K562 (cell line): ENCODE measurements around the gene ARL13A. TPM values are rescaled to one million over a fixed set of nuclear protein-coding genes. Genes with fewer than 3 reads are reported as not detected.

Source experiments
- ATAC-seq: fragments of 200-7000 bp; cut with Tn5 transposase; 3 replicates; pipeline ENCODE4 v1.9.1; 2020; ENCODE audit warnings: moderate library complexity
- BruUV-seq: library from RNA; stranded (reverse); fragments of 400-500 nt; replicated peaks from 2 replicates; lab custom pipeline; 2021; lab: Mats Ljungman, UMichigan
- CTCF ChIA-PET: fragments of 300-600 bp; formaldehyde crosslinking; extraction: SDS; loops from one replicate; lab custom pipeline; 2021; ENCODE audit warnings: low intra/inter-chr PET ratio; lab: Yijun Ruan, JAX
- POLR2A ChIA-PET: fragments of 300-600, 350-650 bp; sonication (Branson Sonifier 250); formaldehyde crosslinking; extraction: SDS; loops from one replicate; lab custom pipeline; 2021; ENCODE audit warnings: antibody characterized with exemption, inconsistent platforms; lab: Yijun Ruan, JAX
- DNase-seq, 4 experiments: peaks; one replicate each; pipeline versions ENCODE4 v3.0.0 to v3.0.0-alpha.2; 2011 to 2018; ENCODE audit warnings: low spot score in 3 of 4, mixed read lengths in 3 of 4; ENCODE audit errors: extremely low read depth in 1 of 4
- FAIRE-seq: peaks from 2 replicates; lab custom pipeline; 2011; peaks lifted over from hg19 to GRCh38; lab: Jason Lieb, UNC
- H2AFZ ChIP-seq: 2 replicates; pipeline ENCODE4 v1.6.0; 2011; ENCODE audit warnings: low read depth, low read length, control low read depth, inconsistent platforms
- H3K27ac ChIP-seq: fragments of 200-600 bp; 3 replicates; pipeline ENCODE4 v1.8.0; 2011; ENCODE audit warnings: low read depth, mild to moderate bottlenecking, control low read depth, inconsistent platforms, low read length, moderate library complexity, mixed read lengths; ENCODE audit errors: extremely low read depth
- H3K27me3 ChIP-seq, 2 experiments: fragments of 300-600 bp in 1 of 2; 2 replicates in 1 of 2; 3 replicates in 1 of 2; pipeline versions ENCODE4 v1.6.0 to v1.8.0; 2011; ENCODE audit warnings: inconsistent platforms in 2 of 2, low read length in 2 of 2, mild to moderate bottlenecking in 1 of 2, mixed read lengths in 1 of 2, moderate library complexity in 1 of 2; ENCODE audit not compliant: control insufficient read depth in 2 of 2, insufficient read depth in 2 of 2
- H3K36me3 ChIP-seq: fragments of 300-600 bp; 3 replicates; pipeline ENCODE4 v1.8.0; 2011; ENCODE audit warnings: mild to moderate bottlenecking, low read length, inconsistent platforms; ENCODE audit not compliant: control insufficient read depth, insufficient read depth
- H3K4me1 ChIP-seq, 2 experiments: fragments of 200-600 bp in 1 of 2; replicated peaks in 1 of 2; 2 replicates in 1 of 2; 3 replicates in 1 of 2; pipeline versions ENCODE4 v1.5.1 to v1.8.0; 2011; ENCODE audit warnings: inconsistent platforms in 2 of 2, low read length in 2 of 2, mild to moderate bottlenecking in 1 of 2, mixed read lengths in 1 of 2, moderate library complexity in 1 of 2; ENCODE audit not compliant: control insufficient read depth in 2 of 2, insufficient read depth in 2 of 2
- H3K4me2 ChIP-seq: 2 replicates; pipeline ENCODE4 v1.6.1; 2011; ENCODE audit warnings: low read length, control low read depth, inconsistent platforms, mixed read lengths; ENCODE audit not compliant: insufficient read depth
- H3K4me3 ChIP-seq: fragments of 200-600 bp; sonication (generic), shearing (Covaris generic); 2 replicates; pipeline ENCODE4 v1.5.1; 2016; ENCODE audit warnings: control low read depth, inconsistent platforms
- H3K79me2 ChIP-seq: fragments of 200-600 bp; 3 replicates; pipeline ENCODE4 v1.8.0; 2011; ENCODE audit warnings: low read length, inconsistent platforms; ENCODE audit not compliant: control insufficient read depth, insufficient read depth
- H3K9ac ChIP-seq, 2 experiments: 2 replicates each; pipeline versions ENCODE4 v1.6.0 to v1.6.1; 2011; ENCODE audit warnings: low read depth in 2 of 2, low read length in 2 of 2, control low read depth in 1 of 2, inconsistent platforms in 1 of 2, mild to moderate bottlenecking in 1 of 2, mixed read lengths in 1 of 2; ENCODE audit not compliant: insufficient read depth in 1 of 2
- H3K9me1 ChIP-seq: one replicate; pipeline ENCODE4 v1.6.0; 2011; ENCODE audit warnings: inconsistent platforms, mild to moderate bottlenecking, low read length, moderate library complexity; ENCODE audit not compliant: control insufficient read depth, insufficient read depth
- H3K9me3 ChIP-seq: replicated peaks from 2 replicates; pipeline ENCODE4 v1.5.1; 2011; ENCODE audit warnings: low read depth, low read length, inconsistent platforms; ENCODE audit not compliant: control insufficient read depth, insufficient read depth
- H4K20me1 ChIP-seq: replicated peaks from 2 replicates; pipeline ENCODE4 v1.6.1; 2011; ENCODE audit warnings: low read length, inconsistent platforms, mixed read lengths; ENCODE audit not compliant: control insufficient read depth, insufficient read depth
- KDM1A ChIP-seq, 2 experiments: fragments of 450-650 bp; IDR thresholded peaks; 2 replicates each; pipeline ENCODE4 v1.6.1; 2016; ENCODE audit warnings: mild to moderate bottlenecking in 2 of 2
- LEF1 ChIP-seq: fragments of 450-650 bp; IDR thresholded peaks from 2 replicates; pipeline ENCODE4 v1.6.1; 2016; ENCODE audit warnings: mild to moderate bottlenecking
- NCOR1 ChIP-seq: fragments of 450-650 bp; IDR thresholded peaks from 2 replicates; pipeline ENCODE4 v1.6.1; 2016; ENCODE audit warnings: mild to moderate bottlenecking, moderate library complexity
- XRCC3 ChIP-seq: fragments of 450-650 bp; IDR thresholded peaks from 2 replicates; pipeline ENCODE4 v1.6.1; 2017; ENCODE audit warnings: mild to moderate bottlenecking, moderate library complexity
- ZNF316 ChIP-seq: fragments of 450-650 bp; IDR thresholded peaks from 2 replicates; pipeline ENCODE4 v1.6.1; 2016
- ZNF584 ChIP-seq: fragments of 200-800 bp; sonication (Bioruptor generic); IDR thresholded peaks from 2 replicates; pipeline ENCODE4 v1.6.1; 2016; ENCODE audit warnings: low read depth, mild to moderate bottlenecking, missing genetic modification characterization, missing compliant biosample characterization
- ZNF764 ChIP-seq: fragments of 250-450 bp; sonication (Bioruptor Pico); IDR thresholded peaks from 2 replicates; pipeline ENCODE4 v1.4.0; 2020; ENCODE audit warnings: low read depth, mild to moderate bottlenecking, moderate library complexity
- in situ Hi-C: fragments of 300-500 bp; cut with MboI; formaldehyde crosslinking; loops from 4 replicates; pipeline ENCODE4 v1.15.0; 2018; ENCODE audit warnings: inconsistent platforms, mixed read lengths
- intact Hi-C: fragments of 100-400 bp; cut with micrococcal nuclease; formaldehyde crosslinking; loops from 2 replicates; pipeline ENCODE4 v1.14.2; 2022
- polyA plus RNA-seq, 8 experiments: library from polyadenylated mRNA; depleted of rRNA in 4 of 8; stranded (reverse) in 5 of 8; unstranded in 3 of 8; fragments of >200 nt; fragmentation: Nextera tagmentation in 2 of 8; fragmentation: Illumina TruSeq in 1 of 8; extraction: Ambion mirVana in 2 of 8; extraction: Trizol in 1 of 8; gene quantifications; 2 replicates each; pipeline versions ENCODE4 v1.2.1 to v1.2.3, GENCODE V29; 2011 to 2014; ENCODE audit warnings: inconsistent platforms in 1 of 8, missing spikeins in 1 of 8
- total RNA-seq, 7 experiments: library from RNA; depleted of rRNA in 6 of 7; stranded (reverse); fragments of >200 nt in 6 of 7; fragmentation: Illumina TruSeq in 2 of 7; extraction: Trizol in 2 of 7; gene quantifications; 2 replicates each; pipeline versions ENCODE4 v1.2.1 to v1.2.3, GENCODE V29; 2011 to 2021; ENCODE audit warnings: low replicate concordance in 1 of 7
- TF ChIP-seq, protein P1 (sequence below): sonication (generic); formaldehyde crosslinking; IDR thresholded peaks from 2 replicates; pipeline ENCODE4 v1.8.1; 2023; ENCODE audit warnings: missing genetic modification reagents, mild to moderate bottlenecking, borderline replicate concordance
- TF ChIP-seq, protein P2 (sequence below): fragments of 200-800 bp; sonication (Bioruptor generic); IDR thresholded peaks from 2 replicates; pipeline ENCODE4 v1.6.1; 2017; ENCODE audit warnings: missing genetic modification characterization, missing compliant biosample characterization
- TF ChIP-seq, protein P3 (sequence below): sonication (generic); formaldehyde crosslinking; IDR thresholded peaks from 2 replicates; pipeline ENCODE4 v1.8.0; 2022; ENCODE audit warnings: mild to moderate bottlenecking, missing genetic modification reagents, borderline replicate concordance
- TF ChIP-seq, protein P4 (sequence below): fragments of 150-350 bp; IDR thresholded peaks from 2 replicates; pipeline ENCODE4 v1.6.1; 2014; ENCODE audit warnings: low read depth, mild to moderate bottlenecking, low read length, borderline replicate concordance

ARL13A gene
- total and polyA plus RNA-seq, 9 of the 15 experiments (the other 6 are each of a cell fraction or from before 2014, with no cell fraction given): not detected

DNA sequence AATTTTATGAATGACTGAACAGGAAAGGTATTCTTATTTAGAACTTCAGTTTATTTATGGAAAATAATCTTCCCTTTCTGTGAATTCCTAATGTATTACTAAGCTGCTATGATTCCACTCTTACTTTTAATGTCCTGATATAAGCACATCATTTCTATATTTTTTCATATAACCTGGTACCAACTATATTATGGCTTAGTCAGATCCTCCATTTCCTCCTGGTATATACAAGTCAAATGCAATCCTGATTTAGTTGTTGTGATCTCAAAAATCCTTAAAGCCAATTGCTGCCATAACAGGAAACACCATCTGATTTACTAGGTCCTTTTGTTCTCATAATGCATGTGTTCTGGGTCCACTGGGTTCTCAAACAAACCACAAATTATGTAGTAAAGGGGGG lies 55.6 kb downstream of the ARL13A start:
- Histone ChIP-seq H2AFZ (no peak overlapping the region), H3K36me3 (peaks cover 26% of the 10 kb centered on the region; the same call in 2 of the 3 replicates), H3K27ac (no peak overlapping the region), H4K20me1 (no peaks in the 10 kb centered on the region), H3K9me3 (no peaks in the 10 kb centered on the region), H3K4me1 (peaks cover 0 to 2% of the 10 kb centered on the region in 2 experiments; a peak in 1 of 5 replicates), H3K27me3 (no peaks in the 10 kb centered on the region), H3K4me2 (no peak overlapping the region), H3K9ac (no peak overlapping the region), H3K9me1 (no peaks in the 10 kb centered on the region), H3K4me3 (no peak overlapping the region), H3K79me2 (no peaks in the 10 kb centered on the region)
- intact Hi-C loops: no loop called here
- DNase-seq (no peak), ATAC-seq (no peak), FAIRE-seq (no peak)
- ChIA-PET POLR2A (interaction anchor here (0.6 kb wide), 1 partner anchor 41 kb away, joined by 3 read pairs; no protein-coding TSS in a partner anchor), CTCF (no interaction called here)
- in situ Hi-C loops: no loop called here
- BruUV-seq: no TSS peak
- TF ChIP-seq ZNF316: no peak
- TF ChIP-seq NCOR1: no peak
- no peak for TF ChIP-seq LEF1
- TF ChIP-seq, protein P1, sequence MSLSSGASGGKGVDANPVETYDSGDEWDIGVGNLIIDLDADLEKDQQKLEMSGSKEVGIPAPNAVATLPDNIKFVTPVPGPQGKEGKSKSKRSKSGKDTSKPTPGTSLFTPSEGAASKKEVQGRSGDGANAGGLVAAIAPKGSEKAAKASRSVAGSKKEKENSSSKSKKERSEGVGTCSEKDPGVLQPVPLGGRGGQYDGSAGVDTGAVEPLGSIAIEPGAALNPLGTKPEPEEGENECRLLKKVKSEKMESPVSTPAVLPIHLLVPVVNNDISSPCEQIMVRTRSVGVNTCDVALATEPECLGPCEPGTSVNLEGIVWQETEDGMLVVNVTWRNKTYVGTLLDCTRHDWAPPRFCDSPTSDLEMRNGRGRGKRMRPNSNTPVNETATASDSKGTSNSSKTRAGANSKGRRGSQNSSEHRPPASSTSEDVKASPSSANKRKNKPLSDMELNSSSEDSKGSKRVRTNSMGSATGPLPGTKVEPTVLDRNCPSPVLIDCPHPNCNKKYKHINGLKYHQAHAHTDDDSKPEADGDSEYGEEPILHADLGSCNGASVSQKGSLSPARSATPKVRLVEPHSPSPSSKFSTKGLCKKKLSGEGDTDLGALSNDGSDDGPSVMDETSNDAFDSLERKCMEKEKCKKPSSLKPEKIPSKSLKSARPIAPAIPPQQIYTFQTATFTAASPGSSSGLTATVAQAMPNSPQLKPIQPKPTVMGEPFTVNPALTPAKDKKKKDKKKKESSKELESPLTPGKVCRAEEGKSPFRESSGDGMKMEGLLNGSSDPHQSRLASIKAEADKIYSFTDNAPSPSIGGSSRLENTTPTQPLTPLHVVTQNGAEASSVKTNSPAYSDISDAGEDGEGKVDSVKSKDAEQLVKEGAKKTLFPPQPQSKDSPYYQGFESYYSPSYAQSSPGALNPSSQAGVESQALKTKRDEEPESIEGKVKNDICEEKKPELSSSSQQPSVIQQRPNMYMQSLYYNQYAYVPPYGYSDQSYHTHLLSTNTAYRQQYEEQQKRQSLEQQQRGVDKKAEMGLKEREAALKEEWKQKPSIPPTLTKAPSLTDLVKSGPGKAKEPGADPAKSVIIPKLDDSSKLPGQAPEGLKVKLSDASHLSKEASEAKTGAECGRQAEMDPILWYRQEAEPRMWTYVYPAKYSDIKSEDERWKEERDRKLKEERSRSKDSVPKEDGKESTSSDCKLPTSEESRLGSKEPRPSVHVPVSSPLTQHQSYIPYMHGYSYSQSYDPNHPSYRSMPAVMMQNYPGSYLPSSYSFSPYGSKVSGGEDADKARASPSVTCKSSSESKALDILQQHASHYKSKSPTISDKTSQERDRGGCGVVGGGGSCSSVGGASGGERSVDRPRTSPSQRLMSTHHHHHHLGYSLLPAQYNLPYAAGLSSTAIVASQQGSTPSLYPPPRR: no peak
- TF ChIP-seq, protein P2, sequence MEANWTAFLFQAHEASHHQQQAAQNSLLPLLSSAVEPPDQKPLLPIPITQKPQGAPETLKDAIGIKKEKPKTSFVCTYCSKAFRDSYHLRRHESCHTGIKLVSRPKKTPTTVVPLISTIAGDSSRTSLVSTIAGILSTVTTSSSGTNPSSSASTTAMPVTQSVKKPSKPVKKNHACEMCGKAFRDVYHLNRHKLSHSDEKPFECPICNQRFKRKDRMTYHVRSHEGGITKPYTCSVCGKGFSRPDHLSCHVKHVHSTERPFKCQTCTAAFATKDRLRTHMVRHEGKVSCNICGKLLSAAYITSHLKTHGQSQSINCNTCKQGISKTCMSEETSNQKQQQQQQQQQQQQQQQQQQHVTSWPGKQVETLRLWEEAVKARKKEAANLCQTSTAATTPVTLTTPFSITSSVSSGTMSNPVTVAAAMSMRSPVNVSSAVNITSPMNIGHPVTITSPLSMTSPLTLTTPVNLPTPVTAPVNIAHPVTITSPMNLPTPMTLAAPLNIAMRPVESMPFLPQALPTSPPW (CRISPR knock-in tag): no peak
- TF ChIP-seq KDM1A (IDR thresholded peaks at IDR 0.05): no peak
- no peak for TF ChIP-seq XRCC3
- TF ChIP-seq ZNF764 (CRISPR knock-in tag): no peak
- TF ChIP-seq ZNF584 (CRISPR knock-in tag): no peak
- TF ChIP-seq, protein P3, sequence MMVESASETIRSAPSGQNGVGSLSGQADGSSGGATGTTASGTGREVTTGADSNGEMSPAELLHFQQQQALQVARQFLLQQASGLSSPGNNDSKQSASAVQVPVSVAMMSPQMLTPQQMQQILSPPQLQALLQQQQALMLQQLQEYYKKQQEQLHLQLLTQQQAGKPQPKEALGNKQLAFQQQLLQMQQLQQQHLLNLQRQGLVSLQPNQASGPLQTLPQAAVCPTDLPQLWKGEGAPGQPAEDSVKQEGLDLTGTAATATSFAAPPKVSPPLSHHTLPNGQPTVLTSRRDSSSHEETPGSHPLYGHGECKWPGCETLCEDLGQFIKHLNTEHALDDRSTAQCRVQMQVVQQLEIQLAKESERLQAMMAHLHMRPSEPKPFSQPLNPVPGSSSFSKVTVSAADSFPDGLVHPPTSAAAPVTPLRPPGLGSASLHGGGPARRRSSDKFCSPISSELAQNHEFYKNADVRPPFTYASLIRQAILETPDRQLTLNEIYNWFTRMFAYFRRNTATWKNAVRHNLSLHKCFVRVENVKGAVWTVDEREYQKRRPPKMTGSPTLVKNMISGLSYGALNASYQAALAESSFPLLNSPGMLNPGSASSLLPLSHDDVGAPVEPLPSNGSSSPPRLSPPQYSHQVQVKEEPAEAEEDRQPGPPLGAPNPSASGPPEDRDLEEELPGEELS: no peak
- TF ChIP-seq, protein P4, sequence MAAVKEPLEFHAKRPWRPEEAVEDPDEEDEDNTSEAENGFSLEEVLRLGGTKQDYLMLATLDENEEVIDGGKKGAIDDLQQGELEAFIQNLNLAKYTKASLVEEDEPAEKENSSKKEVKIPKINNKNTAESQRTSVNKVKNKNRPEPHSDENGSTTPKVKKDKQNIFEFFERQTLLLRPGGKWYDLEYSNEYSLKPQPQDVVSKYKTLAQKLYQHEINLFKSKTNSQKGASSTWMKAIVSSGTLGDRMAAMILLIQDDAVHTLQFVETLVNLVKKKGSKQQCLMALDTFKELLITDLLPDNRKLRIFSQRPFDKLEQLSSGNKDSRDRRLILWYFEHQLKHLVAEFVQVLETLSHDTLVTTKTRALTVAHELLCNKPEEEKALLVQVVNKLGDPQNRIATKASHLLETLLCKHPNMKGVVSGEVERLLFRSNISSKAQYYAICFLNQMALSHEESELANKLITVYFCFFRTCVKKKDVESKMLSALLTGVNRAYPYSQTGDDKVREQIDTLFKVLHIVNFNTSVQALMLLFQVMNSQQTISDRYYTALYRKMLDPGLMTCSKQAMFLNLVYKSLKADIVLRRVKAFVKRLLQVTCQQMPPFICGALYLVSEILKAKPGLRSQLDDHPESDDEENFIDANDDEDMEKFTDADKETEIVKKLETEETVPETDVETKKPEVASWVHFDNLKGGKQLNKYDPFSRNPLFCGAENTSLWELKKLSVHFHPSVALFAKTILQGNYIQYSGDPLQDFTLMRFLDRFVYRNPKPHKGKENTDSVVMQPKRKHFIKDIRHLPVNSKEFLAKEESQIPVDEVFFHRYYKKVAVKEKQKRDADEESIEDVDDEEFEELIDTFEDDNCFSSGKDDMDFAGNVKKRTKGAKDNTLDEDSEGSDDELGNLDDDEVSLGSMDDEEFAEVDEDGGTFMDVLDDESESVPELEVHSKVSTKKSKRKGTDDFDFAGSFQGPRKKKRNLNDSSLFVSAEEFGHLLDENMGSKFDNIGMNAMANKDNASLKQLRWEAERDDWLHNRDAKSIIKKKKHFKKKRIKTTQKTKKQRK: no peak
